WI38 (cell line): ENCODE results near the gene PLCZ1.

Experiments
- H3K4me3 ChIP-seq: 2 replicates; pipeline ENCODE4 v1.5.1; 2011; ENCODE audit warnings: low read depth, mild to moderate bottlenecking, control low read depth, low read length
- CTCF ChIP-seq: IDR thresholded peaks from 2 replicates; pipeline ENCODE4 v1.5.1; 2012; ENCODE audit warnings: low read depth, mild to moderate bottlenecking, control low read depth, low read length

PLCZ1 gene

GRCh38 chr12:18752280-18752920 lies 14.6 kb upstream of the PLCZ1 start:
- TF ChIP-seq CTCF, result no peak
- no peak overlapping the region for H3K4me3 ChIP-seq

- no peak overlapping the region for H3K4me3 ChIP-seq
- no peak for TF ChIP-seq CTCF
These were observed 14.1 kb upstream of the PLCZ1 start for GRCh38 chr12:18751866-18752265.

- H3K4me3 ChIP-seq, result no peak overlapping the region
- no peak for TF ChIP-seq CTCF
These were observed 12.3 kb upstream of the PLCZ1 start for GRCh38 chr12:18750085-18750484.

- H3K4me3 ChIP-seq, result no peak overlapping the region
- TF ChIP-seq CTCF, result no peak
These were observed 11.7 kb upstream of the PLCZ1 start for GRCh38 chr12:18749386-18749957.

- no peak overlapping the region for H3K4me3 ChIP-seq
- TF ChIP-seq CTCF, result no peak
These were observed 10.1 kb upstream of the PLCZ1 start for GRCh38 chr12:18747895-18748294.

GRCh38 chr12:18731156-18731555 lies 6.7 kb downstream of the PLCZ1 start:
- no peak for TF ChIP-seq CTCF
- H3K4me3 ChIP-seq, result no peak overlapping the region

- TF ChIP-seq CTCF, result no peak
- H3K4me3 ChIP-seq, result no peak overlapping the region
These were observed 14.1 kb downstream of the PLCZ1 start for GRCh38 chr12:18723752-18724151.
